HCT116 (cell line): Measurements from ENCODE around the gene HMGN3. TPM values are rescaled to one million over a fixed set of nuclear protein-coding genes. Genes with fewer than 3 reads are reported as not detected.

ENCODE experiments used
- ATAC-seq: fragments of 200-7000 bp; cut with Tn5 transposase; 2 replicates; pipeline ENCODE4 v1.9.1; 2020; ENCODE audit warnings: mild to moderate bottlenecking, moderate library complexity
- BruUV-seq: library from RNA; stranded (reverse); fragments of 400-500 nt; replicated peaks from 2 replicates; lab custom pipeline; 2021; lab: Mats Ljungman, UMichigan
- CTCF ChIA-PET: fragments of 300-600 bp; sonication (Branson Sonifier 250); formaldehyde crosslinking; loops from one replicate; lab custom pipeline; 2021; ENCODE audit warnings: antibody characterized with exemption; lab: Charles Lee
- POLR2A ChIA-PET: fragments of 300-600, 350-600 bp; sonication (Branson Sonifier 250); formaldehyde crosslinking; loops from one replicate; lab custom pipeline; 2021; ENCODE audit warnings: antibody characterized with exemption; lab: Charles Lee
- RAD21 ChIA-PET, 2 experiments: fragments of 300-600 bp; sonication (Branson Sonifier 250); formaldehyde crosslinking; loops; one replicate each; lab custom pipeline; 2023; ENCODE audit warnings: low total read pairs in 2 of 2; ENCODE audit not compliant: uncharacterized antibody in 2 of 2, unreplicated experiment in 2 of 2, low non-redundant PET in 1 of 2; lab: Charles Lee
- DNase-seq: peaks from one replicate; pipeline ENCODE4 v3.0.0-alpha.2; 2010; ENCODE audit warnings: low read depth, low spot score
- H2AFZ ChIP-seq: fragments of 200-600 bp; shearing (Covaris generic), sonication (generic); 2 replicates; pipeline ENCODE4 v1.6.1; 2017; ENCODE audit warnings: low read depth, mixed run types, mixed read lengths, antibody characterized with exemption, low read length; ENCODE audit not compliant: poor library complexity, severe bottlenecking
- H3K27ac ChIP-seq: 2 replicates; pipeline ENCODE4 v1.5.1; 2012; ENCODE audit warnings: low read depth, low read length
- H3K27me3 ChIP-seq: fragments of 200-600 bp; sonication (generic); 2 replicates; pipeline ENCODE4 v1.6.1; 2016; ENCODE audit warnings: mixed run types, low read length, mixed read lengths; ENCODE audit not compliant: insufficient read depth
- H3K36me3 ChIP-seq, 2 experiments: fragments of 200-500 bp in 1 of 2; fragments of 200-600 bp in 1 of 2; sonication (Bioruptor generic) in 1 of 2; sonication (generic) in 1 of 2; 2 replicates each; pipeline versions ENCODE4 v1.5.1 to v1.6.1; 2014 to 2016; ENCODE audit warnings: low read length in 2 of 2, inconsistent platforms in 1 of 2, mixed read lengths in 1 of 2, mixed run types in 1 of 2; ENCODE audit not compliant: insufficient read depth in 2 of 2, control insufficient read depth in 1 of 2
- H3K4me1 ChIP-seq, 2 experiments: fragments of 200-600 bp in 1 of 2; sonication (generic) in 1 of 2; 2 replicates each; pipeline versions ENCODE4 v1.5.1 to v1.6.1; 2012 to 2017; ENCODE audit warnings: low read length in 2 of 2, inconsistent platforms in 1 of 2, mild to moderate bottlenecking in 1 of 2, mixed read lengths in 1 of 2, mixed run types in 1 of 2, moderate library complexity in 1 of 2; ENCODE audit not compliant: insufficient read depth in 2 of 2, control insufficient read depth in 1 of 2
- H3K4me2 ChIP-seq: fragments of 200-600 bp; sonication (generic); 2 replicates; pipeline ENCODE4 v1.6.1; 2017; ENCODE audit warnings: mixed run types, low read length, mixed read lengths
- H3K4me3 ChIP-seq, 2 experiments: fragments of 200-600 bp in 1 of 2; sonication (generic) in 1 of 2; replicated peaks in 1 of 2; 2 replicates each; pipeline ENCODE4 v1.5.1; 2011 to 2016; ENCODE audit warnings: low read length in 2 of 2, control low read depth in 1 of 2, low read depth in 1 of 2, mild to moderate bottlenecking in 1 of 2, mixed read lengths in 1 of 2, mixed run types in 1 of 2
- H3K79me2 ChIP-seq: fragments of 200-600 bp; sonication (generic); 2 replicates; pipeline ENCODE4 v1.6.1; 2017; ENCODE audit warnings: mild to moderate bottlenecking, mixed run types, low read length, moderate library complexity, mixed read lengths; ENCODE audit not compliant: insufficient read depth
- H3K9ac ChIP-seq: fragments of 200-600 bp; sonication (generic); 2 replicates; pipeline ENCODE4 v1.6.1; 2016; ENCODE audit warnings: low read length, mixed read lengths
- H3K9me2 ChIP-seq: fragments of 200-600 bp; sonication (generic), shearing (Covaris generic); 2 replicates; pipeline ENCODE4 v1.6.1; 2017; ENCODE audit warnings: mixed run types, mild to moderate bottlenecking, moderate library complexity; ENCODE audit not compliant: insufficient read depth
- H3K9me3 ChIP-seq, 2 experiments: fragments of 200-500 bp in 1 of 2; fragments of 200-600 bp in 1 of 2; sonication (Bioruptor generic) in 1 of 2; sonication (generic) in 1 of 2; 2 replicates each; pipeline ENCODE4 v1.6.1; 2014 to 2017; ENCODE audit warnings: low read length in 2 of 2, mixed read lengths in 2 of 2, inconsistent platforms in 1 of 2, low read depth in 1 of 2, mild to moderate bottlenecking in 1 of 2, mixed run types in 1 of 2, moderate library complexity in 1 of 2; ENCODE audit not compliant: control insufficient read depth in 1 of 2, insufficient read depth in 1 of 2
- H4K20me1 ChIP-seq: fragments of 200-600 bp; sonication (generic), shearing (Covaris generic); 2 replicates; pipeline ENCODE4 v1.6.1; 2017; ENCODE audit warnings: mixed run types, mild to moderate bottlenecking, moderate library complexity; ENCODE audit not compliant: insufficient read depth
- CEBPB ChIP-seq: IDR thresholded peaks from 2 replicates; pipeline ENCODE4 v1.6.1; 2012; ENCODE audit warnings: low read depth
- EGR1 ChIP-seq: IDR thresholded peaks from 2 replicates; pipeline ENCODE4 v1.6.1; 2012; ENCODE audit warnings: low read depth
- ELF1 ChIP-seq: IDR thresholded peaks from 2 replicates; pipeline ENCODE4 v1.6.1; 2012; ENCODE audit warnings: low read depth, borderline replicate concordance
- FOSL1 ChIP-seq: IDR thresholded peaks from 2 replicates; pipeline ENCODE4 v1.6.1; 2012; ENCODE audit warnings: low read depth
- POLR2AphosphoS5 ChIP-seq: IDR thresholded peaks from 2 replicates; pipeline ENCODE4 v1.6.1; 2011; ENCODE audit warnings: mild to moderate bottlenecking, low read depth, low read length, moderate library complexity
- RAD21 ChIP-seq: IDR thresholded peaks from 2 replicates; pipeline ENCODE4 v1.6.1; 2012; ENCODE audit warnings: low read depth, mild to moderate bottlenecking
- SP1 ChIP-seq: IDR thresholded peaks from 2 replicates; pipeline ENCODE4 v1.6.1; 2012; ENCODE audit warnings: low read depth
- ZFX ChIP-seq: fragments of 450-650 bp; IDR thresholded peaks from 2 replicates; pipeline ENCODE4 v1.6.1; 2017
- intact Hi-C: fragments of 100-400 bp; cut with micrococcal nuclease; formaldehyde crosslinking; loops from 2 replicates; pipeline ENCODE4 v1.10.0; 2022
- total RNA-seq: library from RNA; stranded (reverse); gene quantifications from one replicate; pipeline ENCODE4 v1.2.1, GENCODE V29; 2021; ENCODE audit not compliant: unreplicated experiment
- TF ChIP-seq, protein P1 (sequence below): IDR thresholded peaks from 2 replicates; pipeline ENCODE4 v1.6.1; 2012
- TF ChIP-seq, protein P2 (sequence below), 3 experiments: fragments of 200-600 bp in 1 of 3; sonication (generic) in 1 of 3; IDR thresholded peaks in 2 of 3; conservative IDR thresholded peaks in 1 of 3; 2 replicates each; pipeline ENCODE4 v1.5.1; 2012 to 2017; ENCODE audit warnings: low read depth in 2 of 3, low read length in 2 of 3, antibody characterized with exemption in 1 of 3, borderline replicate concordance in 1 of 3, control low read depth in 1 of 3, mild to moderate bottlenecking in 1 of 3, mixed read lengths in 1 of 3, mixed run types in 1 of 3, moderate library complexity in 1 of 3; ENCODE audit not compliant: insufficient read depth in 1 of 3
- TF ChIP-seq, protein P3 (sequence below): IDR thresholded peaks from 2 replicates; pipeline ENCODE4 v1.6.1; 2012

Gene HMGN3
- total RNA-seq, 1 experiment from 2014 or later = 60.5 TPM

DNA sequence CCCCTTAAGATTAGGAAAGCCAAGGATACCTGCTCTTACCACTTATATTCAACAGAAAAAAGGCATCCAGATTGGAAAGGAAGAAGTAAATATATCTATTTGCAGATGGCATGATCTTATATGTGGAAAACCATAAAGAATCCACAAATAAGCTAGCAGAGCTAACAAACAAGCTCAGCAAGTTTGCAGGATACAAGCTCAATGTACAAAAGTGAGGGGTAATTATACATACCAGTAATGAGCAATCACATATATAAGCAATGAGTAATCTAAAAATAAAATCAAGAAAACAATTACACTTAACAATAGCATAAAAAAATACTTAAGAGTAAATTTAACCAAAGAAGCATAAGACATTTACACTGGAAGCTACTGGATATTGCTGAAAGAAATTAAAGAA, 31.6 kb upstream of the HMGN3 start:
- Histone ChIP-seq H4K20me1 (no peaks in the 10 kb centered on the region), H2AFZ (no peak overlapping the region), H3K9me3 (no peaks in the 10 kb centered on the region), H3K27me3 (no peaks in the 10 kb centered on the region), H3K79me2 (no peaks in the 10 kb centered on the region), H3K4me3 (no peak overlapping the region), H3K9me2 (no peaks in the 10 kb centered on the region), H3K4me1 (no peaks in the 10 kb centered on the region), H3K4me2 (no peak overlapping the region), H3K9ac (no peak overlapping the region), H3K27ac (no peak overlapping the region), H3K36me3 (no peaks in the 10 kb centered on the region)
- ChIA-PET RAD21 (no interaction called here), CTCF (no interaction called here), POLR2A (no interaction called here)
- DNase-seq (no peak), ATAC-seq (no peak)
- intact Hi-C loops = no loop called here
- BruUV-seq = no TSS peak
- TF ChIP-seq RAD21 (no peak), SP1 (no peak), CEBPB (no peak), FOSL1 (no peak), ELF1 (no peak), ZFX (no peak), POLR2AphosphoS5 (no peak), EGR1 (no peak)
- TF ChIP-seq, protein P1, sequence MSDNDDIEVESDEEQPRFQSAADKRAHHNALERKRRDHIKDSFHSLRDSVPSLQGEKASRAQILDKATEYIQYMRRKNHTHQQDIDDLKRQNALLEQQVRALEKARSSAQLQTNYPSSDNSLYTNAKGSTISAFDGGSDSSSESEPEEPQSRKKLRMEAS = no peak
- TF ChIP-seq, protein P2, sequence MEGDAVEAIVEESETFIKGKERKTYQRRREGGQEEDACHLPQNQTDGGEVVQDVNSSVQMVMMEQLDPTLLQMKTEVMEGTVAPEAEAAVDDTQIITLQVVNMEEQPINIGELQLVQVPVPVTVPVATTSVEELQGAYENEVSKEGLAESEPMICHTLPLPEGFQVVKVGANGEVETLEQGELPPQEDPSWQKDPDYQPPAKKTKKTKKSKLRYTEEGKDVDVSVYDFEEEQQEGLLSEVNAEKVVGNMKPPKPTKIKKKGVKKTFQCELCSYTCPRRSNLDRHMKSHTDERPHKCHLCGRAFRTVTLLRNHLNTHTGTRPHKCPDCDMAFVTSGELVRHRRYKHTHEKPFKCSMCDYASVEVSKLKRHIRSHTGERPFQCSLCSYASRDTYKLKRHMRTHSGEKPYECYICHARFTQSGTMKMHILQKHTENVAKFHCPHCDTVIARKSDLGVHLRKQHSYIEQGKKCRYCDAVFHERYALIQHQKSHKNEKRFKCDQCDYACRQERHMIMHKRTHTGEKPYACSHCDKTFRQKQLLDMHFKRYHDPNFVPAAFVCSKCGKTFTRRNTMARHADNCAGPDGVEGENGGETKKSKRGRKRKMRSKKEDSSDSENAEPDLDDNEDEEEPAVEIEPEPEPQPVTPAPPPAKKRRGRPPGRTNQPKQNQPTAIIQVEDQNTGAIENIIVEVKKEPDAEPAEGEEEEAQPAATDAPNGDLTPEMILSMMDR (IDR thresholded peaks at IDR 0.05 in 2 of 3, conservative IDR thresholded peaks at IDR 0.05 in 1 of 3; ENCODE audit: borderline replicate concordance in 1 of 3, insufficient read depth in 1 of 3, low read depth in 2 of 3, low read length in 2 of 3) = no peak
- TF ChIP-seq, protein P3, sequence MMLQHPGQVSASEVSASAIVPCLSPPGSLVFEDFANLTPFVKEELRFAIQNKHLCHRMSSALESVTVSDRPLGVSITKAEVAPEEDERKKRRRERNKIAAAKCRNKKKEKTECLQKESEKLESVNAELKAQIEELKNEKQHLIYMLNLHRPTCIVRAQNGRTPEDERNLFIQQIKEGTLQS = no peak
